CD14-positive monocyte (primary cell): ENCODE data around the gene AVP. TPM values are rescaled to one million over a fixed set of nuclear protein-coding genes. Genes with fewer than 3 reads are reported as not detected.
A peak's percentile ranks its signal among the peaks of the same experiment; 100 is the strongest.

Source experiments
- DNase-seq, 3 donors: peaks; one replicate each; pipeline ENCODE4 v3.0.0-alpha.2; 2011 to 2022
- H2AFZ ChIP-seq: 2 replicates; pipeline ENCODE4 v1.6.0; 2012; ENCODE audit warnings: mild to moderate bottlenecking, low read depth, low read length, inconsistent platforms; ENCODE audit not compliant: insufficient read depth, poor library complexity, severe bottlenecking
- H3K27ac ChIP-seq, 2 donors: 1 replicate in 1 of 2; 2 replicates in 1 of 2; pipeline ENCODE4 v1.5.1; 2012 to 2013; ENCODE audit warnings: low read length in 2 of 2, control low read depth in 1 of 2, inconsistent platforms in 1 of 2, low read depth in 1 of 2, mild to moderate bottlenecking in 1 of 2
- H3K27me3 ChIP-seq, 2 donors: one replicate each; pipeline versions ENCODE4 v1.6.0 to v1.6.1; 2011 to 2013; ENCODE audit warnings: low read length in 2 of 2; ENCODE audit not compliant: control insufficient read depth in 2 of 2, insufficient read depth in 2 of 2
- H3K36me3 ChIP-seq, 2 donors: replicated peaks in 1 of 2; 1 replicate in 1 of 2; 2 replicates in 1 of 2; pipeline versions ENCODE4 v1.5.1 to v1.6.1; 2012 to 2013; ENCODE audit warnings: low read length in 2 of 2, control low read depth in 1 of 2, inconsistent platforms in 1 of 2, mild to moderate bottlenecking in 1 of 2; ENCODE audit not compliant: insufficient read depth in 2 of 2, control insufficient read depth in 1 of 2
- H3K4me1 ChIP-seq, 2 donors: 1 replicate in 1 of 2; 2 replicates in 1 of 2; pipeline versions ENCODE4 v1.5.1 to v1.6.1; 2012 to 2013; ENCODE audit warnings: low read length in 2 of 2, control low read depth in 1 of 2, inconsistent platforms in 1 of 2, mild to moderate bottlenecking in 1 of 2, moderate library complexity in 1 of 2; ENCODE audit not compliant: insufficient read depth in 2 of 2, control insufficient read depth in 1 of 2
- H3K4me2 ChIP-seq: replicated peaks from 2 replicates; pipeline ENCODE3; 2012; ENCODE audit warnings: low read length, moderate library complexity, mild to moderate bottlenecking; ENCODE audit not compliant: poor library complexity, severe bottlenecking; ENCODE audit errors: extremely low read depth
- H3K4me3 ChIP-seq, 3 experiments: fragments of 200-600 bp in 1 of 3; sonication (generic) in 1 of 3; replicated peaks in 1 of 3; 1 replicate in 2 of 3; 2 replicates in 1 of 3; pipeline ENCODE4 v1.5.1; 2011 to 2013; ENCODE audit warnings: low read length in 3 of 3, mild to moderate bottlenecking in 3 of 3, control low read depth in 2 of 3, low read depth in 2 of 3, inconsistent platforms in 1 of 3, moderate library complexity in 1 of 3
- H3K79me2 ChIP-seq: 2 replicates; pipeline ENCODE4 v1.6.0; 2012; ENCODE audit warnings: mild to moderate bottlenecking, control low read depth, inconsistent platforms, low read length, moderate library complexity; ENCODE audit not compliant: insufficient read depth
- H3K9ac ChIP-seq: 2 replicates; pipeline ENCODE4 v1.6.0; 2017; ENCODE audit warnings: low read length, mild to moderate bottlenecking; ENCODE audit not compliant: insufficient read depth, poor library complexity, severe bottlenecking
- H3K9me3 ChIP-seq, 2 donors: replicated peaks in 1 of 2; 1 replicate in 1 of 2; 2 replicates in 1 of 2; pipeline versions ENCODE4 v1.5.1 to v1.6.1; 2012 to 2013; ENCODE audit warnings: low read length in 2 of 2, control low read depth in 1 of 2; ENCODE audit not compliant: control insufficient read depth in 1 of 2, insufficient read depth in 1 of 2
- H4K20me1 ChIP-seq: 2 replicates; pipeline ENCODE4 v1.6.0; 2012; ENCODE audit warnings: mild to moderate bottlenecking, low read length, control low read depth, moderate library complexity; ENCODE audit not compliant: insufficient read depth
- H3K27ac Mint-ChIP-seq, 7 donors: one replicate each; pipeline ENCODE4 v1.8.0; 2020; ENCODE audit warnings: mild to moderate bottlenecking in 7 of 7, mixed read lengths in 7 of 7, moderate library complexity in 6 of 7, inconsistent platforms in 2 of 7
- H3K27me3 Mint-ChIP-seq, 3 donors: one replicate each; pipeline ENCODE4 v1.8.0; 2021 to 2022; ENCODE audit warnings: low read depth in 3 of 3, mild to moderate bottlenecking in 3 of 3, mixed read lengths in 3 of 3, moderate library complexity in 3 of 3, inconsistent platforms in 1 of 3
- H3K36me3 Mint-ChIP-seq, 2 donors: one replicate each; pipeline ENCODE4 v1.8.0; 2020; ENCODE audit warnings: mixed read lengths in 2 of 2, inconsistent platforms in 1 of 2, mild to moderate bottlenecking in 1 of 2
- H3K4me1 Mint-ChIP-seq: one replicate; pipeline ENCODE4 v1.8.0; 2020; ENCODE audit warnings: mild to moderate bottlenecking, mixed read lengths
- H3K4me3 Mint-ChIP-seq, 2 donors: one replicate each; pipeline ENCODE4 v1.8.0; 2020; ENCODE audit warnings: mild to moderate bottlenecking in 2 of 2, mixed read lengths in 2 of 2, moderate library complexity in 1 of 2
- H3K9me3 Mint-ChIP-seq, 7 donors: one replicate each; pipeline ENCODE4 v1.8.0; 2020 to 2022; ENCODE audit warnings: mixed read lengths in 7 of 7, mild to moderate bottlenecking in 6 of 7, moderate library complexity in 6 of 7, inconsistent platforms in 2 of 7
- WGBS: methylation state at CpG from one replicate; pipeline ENCODE4 v1.1.5; 2013; ENCODE audit warnings: missing lambda C conversion rate; ENCODE audit not compliant: insufficient coverage; 5-methylcytosine and 5-hydroxymethylcytosine counted together
- intact Hi-C, 2 donors: fragments of 100-400 bp; cut with micrococcal nuclease; formaldehyde crosslinking; loops; one replicate each; pipeline versions ENCODE4 v1.15.0 to v1.15.1; 2023
- polyA plus RNA-seq, 3 donors: library from polyadenylated mRNA; depleted of rRNA in 1 of 3; unstranded in 2 of 3; stranded (reverse) in 1 of 3; fragments of 300-500 nt in 2 of 3; fragments of >200 nt in 1 of 3; fragmentation: Illumina TruSeq in 2 of 3; gene quantifications; 1 replicate in 2 of 3; 2 replicates in 1 of 3; pipeline ENCODE4 v1.2.3, GENCODE V29; 2012 to 2021
- TF ChIP-seq, protein P1 (sequence below): fragments of 200-600 bp; IDR thresholded peaks from one replicate; pipeline ENCODE4 v1.8.0; 2022; ENCODE audit warnings: antibody characterized with exemption, mild to moderate bottlenecking

The AVP gene
- polyA plus RNA-seq, 3 donors: not detected

GRCh38 chr20:3101251-3101650 is 16.7 kb upstream of the AVP start:
- Histone ChIP-seq H3K4me1 (peaks cover 7 to 9% of the 10 kb centered on the region in 2 donors), H3K9ac (no peak overlapping the region), H3K36me3 (no peaks in the 10 kb centered on the region), H3K4me2 (no peak overlapping the region), H3K27me3 (peaks cover 0 to 2% of the 10 kb centered on the region in 2 donors), H3K79me2 (no peaks in the 10 kb centered on the region), H2AFZ (no peak overlapping the region), H3K9me3 (no peaks in the 10 kb centered on the region), H3K4me3 (no peak overlapping the region), H3K27ac (no peak overlapping the region), H4K20me1 (no peaks in the 10 kb centered on the region)
- Mint-ChIP-seq H3K9me3 (peaks cover 0 to 3% (median 0%) of the 10 kb centered on the region in 7 donors), H3K27ac (peak overlapping the region in 1 of 7 donors; percentile 23), H3K4me3 (no peak overlapping the region), H3K4me1 (peaks cover 15% of the 10 kb centered on the region), H3K27me3 (peaks cover 11 to 32% (median 13%) of the 10 kb centered on the region in 3 donors), H3K36me3 (peaks cover 0 to 2% of the 10 kb centered on the region in 2 donors)
- DNase-seq: no peak
- intact Hi-C loops: no loop called here
- TF ChIP-seq, protein P1, sequence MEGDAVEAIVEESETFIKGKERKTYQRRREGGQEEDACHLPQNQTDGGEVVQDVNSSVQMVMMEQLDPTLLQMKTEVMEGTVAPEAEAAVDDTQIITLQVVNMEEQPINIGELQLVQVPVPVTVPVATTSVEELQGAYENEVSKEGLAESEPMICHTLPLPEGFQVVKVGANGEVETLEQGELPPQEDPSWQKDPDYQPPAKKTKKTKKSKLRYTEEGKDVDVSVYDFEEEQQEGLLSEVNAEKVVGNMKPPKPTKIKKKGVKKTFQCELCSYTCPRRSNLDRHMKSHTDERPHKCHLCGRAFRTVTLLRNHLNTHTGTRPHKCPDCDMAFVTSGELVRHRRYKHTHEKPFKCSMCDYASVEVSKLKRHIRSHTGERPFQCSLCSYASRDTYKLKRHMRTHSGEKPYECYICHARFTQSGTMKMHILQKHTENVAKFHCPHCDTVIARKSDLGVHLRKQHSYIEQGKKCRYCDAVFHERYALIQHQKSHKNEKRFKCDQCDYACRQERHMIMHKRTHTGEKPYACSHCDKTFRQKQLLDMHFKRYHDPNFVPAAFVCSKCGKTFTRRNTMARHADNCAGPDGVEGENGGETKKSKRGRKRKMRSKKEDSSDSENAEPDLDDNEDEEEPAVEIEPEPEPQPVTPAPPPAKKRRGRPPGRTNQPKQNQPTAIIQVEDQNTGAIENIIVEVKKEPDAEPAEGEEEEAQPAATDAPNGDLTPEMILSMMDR: no peak
- 98% methylated on average over 5 of the region's 6 CpGs for WGBS

DNA sequence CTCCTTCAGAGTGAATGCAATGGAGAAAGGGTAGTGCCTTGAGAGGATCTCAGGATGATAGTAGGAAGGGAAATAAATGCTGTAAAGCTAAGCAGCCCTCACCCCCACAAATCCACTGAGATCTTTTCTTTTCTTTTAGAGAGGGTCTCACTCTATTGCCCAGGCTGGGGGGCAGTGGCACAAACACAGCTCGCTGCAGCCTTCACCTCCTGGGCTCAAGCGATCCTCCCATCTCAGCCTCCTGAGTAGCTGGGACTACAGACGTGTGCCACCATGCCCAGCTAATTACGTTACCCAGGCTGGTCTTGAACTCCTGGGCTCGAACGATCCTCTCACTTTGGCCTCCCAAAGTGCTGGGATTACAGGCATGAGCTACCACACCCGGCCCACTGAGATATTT is 16.0 kb upstream of the AVP start:
- H3K27me3 ChIP-seq: peaks cover 0 to 2% of the 10 kb centered on the region in 2 donors
- peaks cover 13 to 36% (median 15%) of the 10 kb centered on the region in 3 donors for H3K27me3 Mint-ChIP-seq
- H3K79me2 ChIP-seq: no peaks in the 10 kb centered on the region
- H3K27ac ChIP-seq: no peak overlapping the region
- H3K36me3 ChIP-seq: no peaks in the 10 kb centered on the region
- no peak for DNase-seq
- no peak overlapping the region for H3K4me3 Mint-ChIP-seq
- no peak overlapping the region for H3K9ac ChIP-seq
- no peaks in the 10 kb centered on the region for H3K9me3 ChIP-seq
- intact Hi-C loops: no loop called here
- peaks cover 0 to 3% (median 0%) of the 10 kb centered on the region in 7 donors for H3K9me3 Mint-ChIP-seq
- H3K36me3 Mint-ChIP-seq: peaks cover 0 to 2% of the 10 kb centered on the region in 2 donors
- no peak overlapping the region for H3K4me3 ChIP-seq
- no peak overlapping the region for H2AFZ ChIP-seq
- TF ChIP-seq, protein P1: no peak
- no peak overlapping the region for H3K4me2 ChIP-seq
- H3K4me1 ChIP-seq: peaks cover 7 to 9% of the 10 kb centered on the region in 2 donors
- no peaks in the 10 kb centered on the region for H4K20me1 ChIP-seq
- H3K4me1 Mint-ChIP-seq: peaks cover 15% of the 10 kb centered on the region
- no peak overlapping the region for H3K27ac Mint-ChIP-seq
- WGBS: 98% methylated on average over 6 of the region's 7 CpGs
